HG03108 (cell line): ENCODE data around the gene ESR2.

Experiments
- ATAC-seq: cut with Tn5 transposase; IDR thresholded peaks from one replicate; pipeline ENCODE4 v1.9.1; 2021; ENCODE audit warnings: moderate library complexity; ENCODE audit not compliant: unreplicated experiment

The ESR2 gene

DNA sequence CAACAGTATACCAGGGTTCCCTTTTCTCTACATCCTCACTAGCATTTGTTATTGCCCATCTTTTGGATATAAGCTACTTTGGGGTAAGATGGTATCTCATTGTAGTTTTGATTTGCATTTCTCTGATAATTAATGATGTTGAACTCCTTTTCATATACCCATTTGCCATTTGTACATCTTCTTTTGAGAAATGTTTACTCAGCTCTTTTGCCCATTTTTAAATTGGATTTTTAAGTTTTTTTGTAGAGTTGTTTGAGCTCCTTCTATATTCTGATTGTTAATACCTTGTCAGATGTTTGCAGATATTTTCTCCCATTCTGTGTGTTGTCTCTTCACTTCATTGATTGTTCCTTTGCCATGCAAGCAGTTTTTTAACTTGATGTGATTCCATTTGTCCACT, 22.2 kb downstream of the ESR2 start:
- no peak for ATAC-seq

GRCh38 chr14:64266239-64266638, 27.9 kb downstream of the ESR2 start:
- ATAC-seq: no peak

DNA sequence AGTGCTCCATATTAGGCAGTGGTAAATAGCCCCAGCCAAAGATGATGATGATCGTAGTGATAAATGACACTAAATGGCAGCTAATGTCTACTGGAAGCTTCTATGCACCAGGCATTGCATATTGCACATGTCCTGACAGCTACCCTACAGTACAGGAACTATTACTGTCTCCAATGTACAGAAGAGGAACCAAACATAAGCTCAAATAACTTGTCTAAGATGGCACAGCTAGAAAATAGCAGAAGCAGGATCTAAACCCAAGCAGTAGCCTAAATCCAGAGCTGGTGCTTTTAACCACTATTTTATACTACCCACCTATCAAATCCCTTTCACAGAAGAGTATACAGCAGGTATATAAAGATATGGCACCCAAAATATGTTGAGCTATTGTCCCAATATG, 28.9 kb downstream of the ESR2 start:
- ATAC-seq: no peak

GRCh38 chr14:64260418-64260817, 33.8 kb downstream of the ESR2 start:
- no peak for ATAC-seq

DNA sequence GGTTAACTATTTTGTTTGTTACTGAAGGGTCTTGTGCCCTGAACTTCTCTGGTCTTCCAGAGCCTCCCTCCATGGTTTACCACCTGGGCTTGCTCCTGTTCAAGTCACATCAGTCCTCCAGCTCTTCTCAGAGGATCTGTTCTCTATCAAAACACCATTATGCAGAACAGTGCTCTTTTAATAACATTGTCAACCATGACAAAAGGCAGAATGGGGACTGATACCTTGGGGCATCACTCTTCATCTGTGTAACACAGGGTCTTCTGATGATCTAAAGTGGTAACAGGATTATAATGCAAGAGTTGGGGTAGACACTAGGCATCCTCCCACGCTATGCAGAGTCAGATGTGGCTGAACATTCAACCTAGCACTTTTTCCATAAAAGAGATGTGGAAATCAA, 38.4 kb downstream of the ESR2 start:
- no peak for ATAC-seq

GRCh38 chr14:64253672-64254071, 40.5 kb downstream of the ESR2 start:
- no peak for ATAC-seq

- no peak for ATAC-seq
These were observed 44.8 kb downstream of the ESR2 start for GRCh38 chr14:64249363-64249762.

DNA sequence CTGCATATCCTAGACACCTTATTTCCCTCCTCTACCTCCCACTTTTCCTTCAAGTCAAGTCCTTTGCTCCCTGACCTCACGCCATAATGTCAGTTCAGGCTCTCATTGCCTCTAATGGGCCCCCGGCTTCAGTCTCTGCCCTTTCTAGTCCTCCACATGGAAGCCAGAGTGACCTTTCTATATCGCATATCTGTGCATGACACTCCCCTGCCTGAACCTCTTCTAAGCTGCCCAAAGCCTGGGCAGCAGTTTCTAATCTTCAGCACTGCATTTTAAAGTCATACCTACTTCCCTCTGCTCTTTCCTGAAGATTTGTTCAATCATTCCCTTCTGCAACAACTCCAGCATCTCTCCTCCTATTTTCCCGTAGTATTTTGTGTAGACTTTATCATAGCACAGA, 45.5 kb downstream of the ESR2 start:
- ATAC-seq: no peak

DNA sequence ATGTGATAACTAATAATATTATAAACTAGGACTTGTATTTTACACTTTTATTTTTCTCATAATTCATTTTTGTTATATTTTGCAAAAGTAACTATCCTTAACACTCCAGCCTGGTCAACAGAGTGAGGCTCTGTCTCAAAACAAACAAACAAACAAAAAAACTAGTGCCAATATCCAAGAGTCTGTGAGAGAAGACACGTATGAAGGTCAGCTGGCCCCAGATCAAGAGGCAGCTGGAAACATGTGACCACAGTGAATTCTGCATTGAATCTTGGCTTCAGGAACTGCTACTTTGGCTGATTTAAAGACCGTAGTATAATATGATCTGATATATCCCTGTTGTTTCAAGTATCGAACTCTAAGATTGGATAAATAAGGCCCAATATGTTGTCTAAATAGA, 47.0 kb downstream of the ESR2 start:
- no peak for ATAC-seq

GRCh38 chr14:64246688-64247087, 47.5 kb downstream of the ESR2 start:
- no peak for ATAC-seq

GRCh38 chr14:64245491-64245890, 48.7 kb downstream of the ESR2 start:
- ATAC-seq: no peak

DNA sequence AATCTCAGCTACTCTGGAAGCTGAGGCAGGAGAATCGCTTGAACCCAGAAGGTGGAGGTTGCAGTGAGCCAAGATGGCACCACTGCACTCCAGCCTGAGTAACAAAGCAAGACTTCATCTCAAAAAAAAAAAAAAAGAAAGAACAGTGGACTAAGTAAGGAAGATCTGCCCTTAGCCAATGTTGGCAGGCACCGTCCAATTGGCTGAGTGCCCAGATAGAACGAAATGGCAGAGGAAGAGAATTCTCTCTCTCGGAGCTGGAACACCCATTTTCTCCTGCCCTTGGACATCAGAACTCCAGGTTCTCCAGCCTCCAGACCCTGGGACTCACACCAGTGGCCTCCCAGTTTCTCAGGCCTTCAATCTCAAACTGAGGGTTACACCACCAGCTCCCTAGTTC, 49.9 kb downstream of the ESR2 start:
- ATAC-seq: no peak

- ATAC-seq: no peak
These were observed 55.5 kb downstream of the ESR2 start for GRCh38 chr14:64238631-64239030.

DNA sequence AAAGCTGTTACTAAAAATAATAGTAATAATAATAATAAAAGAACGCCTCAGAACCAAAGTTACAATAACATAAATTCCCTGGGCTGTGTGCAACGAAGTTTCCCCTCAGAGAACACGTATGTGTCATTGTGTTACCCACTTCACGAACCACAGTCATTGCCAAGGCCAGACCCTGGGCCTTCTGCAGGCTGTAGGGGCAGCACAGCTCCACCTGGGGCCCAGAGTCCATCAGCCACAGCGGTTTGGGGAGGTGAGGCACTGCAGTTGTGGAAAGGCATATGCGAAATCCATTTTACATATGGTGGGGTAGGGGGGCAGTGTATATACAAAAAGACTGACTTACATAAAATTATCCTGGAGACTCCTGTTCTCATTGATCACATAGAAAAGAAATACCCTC, 56.1 kb downstream of the ESR2 start:
- no peak for ATAC-seq

- ATAC-seq: peak; percentile 63
These were observed 58.2 kb downstream of the ESR2 start for GRCh38 chr14:64235652-64236640.

GRCh38 chr14:64234877-64235651, 59.1 kb downstream of the ESR2 start:
- no peak for ATAC-seq

GRCh38 chr14:64233531-64234190, 60.5 kb downstream of the ESR2 start:
- no peak for ATAC-seq

DNA sequence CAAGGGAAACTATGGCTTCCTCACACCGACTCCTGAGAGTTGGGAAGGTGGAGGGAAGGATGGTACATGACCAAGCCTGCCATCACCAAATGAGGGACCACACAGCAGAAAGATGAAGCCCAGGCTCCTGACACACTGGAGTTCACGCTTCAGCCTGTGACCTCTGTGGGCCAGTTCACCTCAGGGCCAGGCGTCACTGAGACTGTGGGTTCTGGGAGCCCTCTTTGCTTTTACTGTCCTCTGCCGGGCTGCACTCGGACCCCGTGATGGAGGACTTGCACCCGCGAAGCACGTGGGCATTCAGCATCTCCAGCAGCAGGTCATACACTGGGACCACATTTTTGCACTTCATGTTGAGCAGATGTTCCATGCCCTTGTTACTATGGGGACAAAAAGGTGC, 61.2 kb downstream of the ESR2 start:
- ATAC-seq: no peak

- ATAC-seq: peak; percentile 35
These were observed 61.9 kb downstream of the ESR2 start for GRCh38 chr14:64232095-64232838.

GRCh38 chr14:64229489-64229888, 64.7 kb downstream of the ESR2 start:
- ATAC-seq: no peak

DNA sequence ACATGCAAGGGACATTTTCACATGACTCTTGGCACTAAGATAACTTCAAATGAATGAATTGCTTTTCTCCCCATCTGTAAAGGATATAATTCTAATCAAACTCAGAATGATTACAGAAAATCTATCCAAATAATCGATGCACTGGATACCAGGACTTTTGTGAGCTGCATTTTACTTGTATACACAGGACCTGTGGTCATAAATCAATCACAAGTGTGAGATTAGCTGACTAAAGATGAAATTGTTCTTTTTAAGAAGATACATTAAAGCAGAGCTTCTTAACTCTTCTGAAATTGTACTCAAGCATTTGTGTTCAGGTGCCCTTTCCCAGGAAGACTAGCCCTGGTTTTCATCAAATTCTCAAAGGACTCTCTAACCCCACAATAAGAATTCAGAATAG, 66.3 kb downstream of the ESR2 start:
- ATAC-seq: no peak
